ENCODE results near the gene DBF4.

GRCh38 chr7:87934699-87935383 lies 58.5 kb downstream of the DBF4 start:
- no peak for TF ChIP-seq CTCF (IDR thresholded peaks at IDR 0.05)
- TF ChIP-seq POLR2A (IDR thresholded peaks at IDR 0.05) = no peak
